Cardiac fibroblast (primary cell): ENCODE measurements around the gene PTPRN2.

ENCODE experiments used
- DNase-seq, 2 donors: peaks; one replicate each; pipeline versions ENCODE4 v3.0.0 to v3.0.0-alpha.2; 2010; ENCODE audit warnings: low read depth in 2 of 2
- H3K4me3 ChIP-seq, 2 donors: replicated peaks in 1 of 2; 1 replicate in 1 of 2; 2 replicates in 1 of 2; pipeline ENCODE4 v1.5.1; 2011; ENCODE audit warnings: low read depth in 2 of 2, low read length in 2 of 2, mild to moderate bottlenecking in 2 of 2, moderate library complexity in 1 of 2
- CTCF ChIP-seq: IDR thresholded peaks from one replicate; pipeline ENCODE4 v1.5.1; 2011; ENCODE audit warnings: low read depth, mild to moderate bottlenecking, low read length, inconsistent platforms

PTPRN2 gene

DNA sequence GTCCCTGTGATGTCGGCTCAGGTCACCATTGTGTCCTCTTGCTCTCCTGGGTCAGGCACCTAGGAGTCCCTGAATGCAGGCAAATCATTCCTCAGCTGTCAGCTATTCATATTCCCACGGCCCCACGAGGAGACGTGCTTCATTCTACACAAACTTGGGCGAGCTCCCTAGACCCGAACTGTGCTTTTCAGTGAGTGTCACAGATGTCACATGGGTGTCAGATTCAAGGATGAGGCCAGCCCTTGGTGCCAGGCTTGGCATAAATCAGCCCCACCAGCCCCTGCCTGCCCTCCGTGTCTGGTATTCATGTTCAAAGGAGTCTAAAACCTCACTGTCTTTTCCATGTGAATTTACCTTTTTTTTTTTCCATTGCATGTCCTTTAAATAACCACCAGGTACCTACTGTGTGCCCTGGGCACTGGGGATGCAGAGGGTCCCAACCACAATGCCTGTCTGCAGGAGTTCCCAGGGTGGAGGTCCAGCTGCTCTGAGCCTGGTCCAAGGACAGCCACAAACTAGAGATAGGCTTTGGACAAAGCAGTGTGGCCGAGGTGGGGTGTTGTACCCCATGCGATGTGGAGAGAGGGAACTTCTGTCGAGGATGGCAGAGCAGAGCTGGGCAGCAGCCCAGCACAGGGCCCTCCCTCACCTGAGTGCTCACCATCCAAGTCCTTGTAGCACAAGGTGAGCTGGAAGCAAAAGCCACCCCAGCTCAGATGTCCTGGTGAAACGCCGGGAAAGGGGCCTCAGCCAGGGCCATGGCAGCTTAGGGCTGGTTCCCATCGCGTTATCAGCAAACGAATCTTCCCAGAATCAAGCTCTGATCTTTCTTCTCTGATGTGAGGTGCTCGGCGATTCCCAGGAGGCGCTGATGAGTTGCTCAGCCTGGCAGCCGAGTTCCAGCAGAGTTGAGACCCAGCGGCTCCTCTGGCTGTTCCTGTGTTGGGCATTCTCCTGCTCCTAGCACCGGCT, 611.9 kb downstream of the PTPRN2 start:
- TF ChIP-seq CTCF, result no peak
- no peak for DNase-seq
- no peak overlapping the region for H3K4me3 ChIP-seq

- no peak overlapping the region for H3K4me3 ChIP-seq
- DNase-seq, result no peak
- TF ChIP-seq CTCF, result no peak
These were observed 612.9 kb downstream of the PTPRN2 start for GRCh38 chr7:157974678-157975230.

DNA sequence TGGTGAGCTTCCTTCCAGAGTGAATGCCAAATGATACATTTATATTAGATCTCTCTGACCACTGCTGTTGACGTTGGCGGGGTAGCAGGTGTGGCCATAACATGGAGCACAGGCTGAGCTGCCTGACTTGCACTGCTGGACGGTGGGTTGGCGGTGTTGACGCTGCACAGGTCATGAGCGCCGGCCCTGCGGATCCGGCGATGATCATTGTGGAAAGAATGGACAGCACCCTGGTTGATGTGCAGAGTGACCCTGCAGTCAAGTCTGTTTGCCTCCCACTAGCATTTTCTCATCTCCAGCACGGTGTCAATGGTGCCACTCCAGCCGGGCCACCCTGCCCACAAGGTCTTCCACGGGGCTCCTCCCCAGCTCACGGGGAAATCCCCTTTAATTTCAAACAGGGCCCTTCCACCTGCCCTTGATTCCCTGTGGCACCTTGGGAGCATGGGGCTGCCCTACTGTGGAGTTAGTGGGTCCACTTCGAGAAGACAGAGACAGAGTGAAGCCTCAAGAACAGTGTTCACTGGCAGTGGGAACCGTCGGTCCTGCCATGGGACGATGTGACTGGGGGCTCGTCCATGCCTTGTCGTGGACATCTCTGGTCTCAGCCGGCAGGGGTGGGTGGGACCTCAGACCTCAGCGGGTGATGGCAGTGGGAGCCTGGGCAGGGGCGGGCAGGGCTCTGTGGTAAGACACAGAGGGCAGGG, 613.5 kb downstream of the PTPRN2 start:
- TF ChIP-seq CTCF, result no peak
- no peak for DNase-seq
- H3K4me3 ChIP-seq, result no peak overlapping the region

DNA sequence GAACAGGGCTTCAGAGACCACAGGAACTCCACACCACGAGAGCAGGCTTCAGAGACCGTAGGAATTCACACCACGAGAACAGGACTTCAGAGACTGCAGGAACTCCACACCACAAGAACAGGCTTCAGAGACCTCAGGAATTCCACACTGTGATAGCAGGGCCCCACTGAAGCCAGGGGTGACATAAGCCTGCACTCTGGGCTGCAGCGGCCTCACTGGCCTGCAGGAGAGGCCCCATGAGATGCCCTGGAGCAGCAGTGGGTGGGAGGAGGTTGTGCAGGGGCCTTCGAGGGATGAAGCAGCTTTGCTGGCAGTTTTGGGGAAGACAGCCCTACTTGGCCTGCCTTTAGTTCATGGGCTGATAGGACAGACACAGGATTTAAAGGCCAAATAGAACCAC, 614.7 kb downstream of the PTPRN2 start:
- TF ChIP-seq CTCF, result no peak
- no peak for DNase-seq

GRCh38 chr7:157971501-157971900, 616.1 kb downstream of the PTPRN2 start:
- no peak for TF ChIP-seq CTCF
- DNase-seq, result no peak
- H3K4me3 ChIP-seq, result no peak overlapping the region

More for the DNA sequence above, 614.7 kb downstream of the PTPRN2 start:
- no peak overlapping the region for H3K4me3 ChIP-seq

DNA sequence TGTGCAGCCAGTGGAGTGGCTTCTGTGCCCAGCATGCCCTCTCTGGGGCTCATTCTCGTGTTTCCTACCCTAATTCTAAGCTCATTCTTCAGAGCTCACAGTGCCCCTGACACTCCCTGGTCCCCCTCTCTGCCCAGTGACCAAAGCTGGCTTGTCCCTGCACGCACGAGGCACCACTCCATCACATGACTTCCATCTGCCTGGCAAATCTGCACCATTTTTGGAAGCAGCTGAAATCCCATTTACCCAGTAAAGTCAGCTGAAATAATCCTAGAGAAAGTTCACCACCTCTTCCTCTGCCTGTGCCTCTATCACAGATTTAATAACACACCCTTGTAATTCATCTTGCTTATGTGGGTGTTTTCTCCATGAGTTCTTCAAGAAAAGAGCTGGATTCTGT, 616.9 kb downstream of the PTPRN2 start:
- H3K4me3 ChIP-seq, result no peak overlapping the region
- DNase-seq, result no peak
- no peak for TF ChIP-seq CTCF
